ENCODE results near the gene RPL5.

DNA sequence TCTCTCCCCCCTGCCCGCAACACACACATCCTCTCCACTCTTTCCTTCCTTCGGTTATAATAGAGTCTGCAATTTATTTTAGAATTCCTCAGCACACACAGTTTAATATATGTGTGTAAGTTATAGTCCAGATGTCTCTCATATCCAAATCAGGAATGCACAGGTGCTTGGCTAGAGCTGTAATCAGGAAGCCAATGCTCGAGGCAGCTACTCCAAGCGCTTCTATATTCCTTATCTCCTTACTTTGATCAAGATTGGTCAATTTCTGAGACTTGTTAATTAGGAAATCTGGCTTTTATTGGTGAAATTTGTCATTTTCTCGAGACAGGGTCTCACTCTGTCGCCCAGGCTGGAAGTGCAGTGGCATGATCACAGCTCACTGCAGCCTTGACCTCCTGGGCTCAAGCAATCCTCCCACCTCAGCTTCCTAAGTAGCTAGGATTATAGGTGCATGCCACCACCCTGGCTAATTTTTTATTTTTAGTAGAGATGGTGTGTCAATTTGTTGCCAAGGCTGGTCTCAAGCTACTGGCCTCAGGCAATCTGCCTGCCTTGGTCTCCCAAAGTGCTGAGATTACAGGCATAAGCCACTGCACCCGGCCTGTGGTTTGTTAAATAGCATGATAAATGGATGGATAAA is 27.7 kb downstream of the RPL5 start:
- TF ChIP-seq CTBP2 (IDR thresholded peaks at IDR 0.05; ENCODE audit: borderline replicate concordance, insufficient read depth, insufficient read length, low read length) = no peak
- TF ChIP-seq, protein P1, sequence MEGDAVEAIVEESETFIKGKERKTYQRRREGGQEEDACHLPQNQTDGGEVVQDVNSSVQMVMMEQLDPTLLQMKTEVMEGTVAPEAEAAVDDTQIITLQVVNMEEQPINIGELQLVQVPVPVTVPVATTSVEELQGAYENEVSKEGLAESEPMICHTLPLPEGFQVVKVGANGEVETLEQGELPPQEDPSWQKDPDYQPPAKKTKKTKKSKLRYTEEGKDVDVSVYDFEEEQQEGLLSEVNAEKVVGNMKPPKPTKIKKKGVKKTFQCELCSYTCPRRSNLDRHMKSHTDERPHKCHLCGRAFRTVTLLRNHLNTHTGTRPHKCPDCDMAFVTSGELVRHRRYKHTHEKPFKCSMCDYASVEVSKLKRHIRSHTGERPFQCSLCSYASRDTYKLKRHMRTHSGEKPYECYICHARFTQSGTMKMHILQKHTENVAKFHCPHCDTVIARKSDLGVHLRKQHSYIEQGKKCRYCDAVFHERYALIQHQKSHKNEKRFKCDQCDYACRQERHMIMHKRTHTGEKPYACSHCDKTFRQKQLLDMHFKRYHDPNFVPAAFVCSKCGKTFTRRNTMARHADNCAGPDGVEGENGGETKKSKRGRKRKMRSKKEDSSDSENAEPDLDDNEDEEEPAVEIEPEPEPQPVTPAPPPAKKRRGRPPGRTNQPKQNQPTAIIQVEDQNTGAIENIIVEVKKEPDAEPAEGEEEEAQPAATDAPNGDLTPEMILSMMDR (IDR thresholded peaks at IDR 0.05; ENCODE audit: control extremely low read depth in 1 of 3, insufficient read depth in 1 of 3, low read depth in 1 of 3, low read length in 3 of 3) = no peak
- TF ChIP-seq, protein P2, sequence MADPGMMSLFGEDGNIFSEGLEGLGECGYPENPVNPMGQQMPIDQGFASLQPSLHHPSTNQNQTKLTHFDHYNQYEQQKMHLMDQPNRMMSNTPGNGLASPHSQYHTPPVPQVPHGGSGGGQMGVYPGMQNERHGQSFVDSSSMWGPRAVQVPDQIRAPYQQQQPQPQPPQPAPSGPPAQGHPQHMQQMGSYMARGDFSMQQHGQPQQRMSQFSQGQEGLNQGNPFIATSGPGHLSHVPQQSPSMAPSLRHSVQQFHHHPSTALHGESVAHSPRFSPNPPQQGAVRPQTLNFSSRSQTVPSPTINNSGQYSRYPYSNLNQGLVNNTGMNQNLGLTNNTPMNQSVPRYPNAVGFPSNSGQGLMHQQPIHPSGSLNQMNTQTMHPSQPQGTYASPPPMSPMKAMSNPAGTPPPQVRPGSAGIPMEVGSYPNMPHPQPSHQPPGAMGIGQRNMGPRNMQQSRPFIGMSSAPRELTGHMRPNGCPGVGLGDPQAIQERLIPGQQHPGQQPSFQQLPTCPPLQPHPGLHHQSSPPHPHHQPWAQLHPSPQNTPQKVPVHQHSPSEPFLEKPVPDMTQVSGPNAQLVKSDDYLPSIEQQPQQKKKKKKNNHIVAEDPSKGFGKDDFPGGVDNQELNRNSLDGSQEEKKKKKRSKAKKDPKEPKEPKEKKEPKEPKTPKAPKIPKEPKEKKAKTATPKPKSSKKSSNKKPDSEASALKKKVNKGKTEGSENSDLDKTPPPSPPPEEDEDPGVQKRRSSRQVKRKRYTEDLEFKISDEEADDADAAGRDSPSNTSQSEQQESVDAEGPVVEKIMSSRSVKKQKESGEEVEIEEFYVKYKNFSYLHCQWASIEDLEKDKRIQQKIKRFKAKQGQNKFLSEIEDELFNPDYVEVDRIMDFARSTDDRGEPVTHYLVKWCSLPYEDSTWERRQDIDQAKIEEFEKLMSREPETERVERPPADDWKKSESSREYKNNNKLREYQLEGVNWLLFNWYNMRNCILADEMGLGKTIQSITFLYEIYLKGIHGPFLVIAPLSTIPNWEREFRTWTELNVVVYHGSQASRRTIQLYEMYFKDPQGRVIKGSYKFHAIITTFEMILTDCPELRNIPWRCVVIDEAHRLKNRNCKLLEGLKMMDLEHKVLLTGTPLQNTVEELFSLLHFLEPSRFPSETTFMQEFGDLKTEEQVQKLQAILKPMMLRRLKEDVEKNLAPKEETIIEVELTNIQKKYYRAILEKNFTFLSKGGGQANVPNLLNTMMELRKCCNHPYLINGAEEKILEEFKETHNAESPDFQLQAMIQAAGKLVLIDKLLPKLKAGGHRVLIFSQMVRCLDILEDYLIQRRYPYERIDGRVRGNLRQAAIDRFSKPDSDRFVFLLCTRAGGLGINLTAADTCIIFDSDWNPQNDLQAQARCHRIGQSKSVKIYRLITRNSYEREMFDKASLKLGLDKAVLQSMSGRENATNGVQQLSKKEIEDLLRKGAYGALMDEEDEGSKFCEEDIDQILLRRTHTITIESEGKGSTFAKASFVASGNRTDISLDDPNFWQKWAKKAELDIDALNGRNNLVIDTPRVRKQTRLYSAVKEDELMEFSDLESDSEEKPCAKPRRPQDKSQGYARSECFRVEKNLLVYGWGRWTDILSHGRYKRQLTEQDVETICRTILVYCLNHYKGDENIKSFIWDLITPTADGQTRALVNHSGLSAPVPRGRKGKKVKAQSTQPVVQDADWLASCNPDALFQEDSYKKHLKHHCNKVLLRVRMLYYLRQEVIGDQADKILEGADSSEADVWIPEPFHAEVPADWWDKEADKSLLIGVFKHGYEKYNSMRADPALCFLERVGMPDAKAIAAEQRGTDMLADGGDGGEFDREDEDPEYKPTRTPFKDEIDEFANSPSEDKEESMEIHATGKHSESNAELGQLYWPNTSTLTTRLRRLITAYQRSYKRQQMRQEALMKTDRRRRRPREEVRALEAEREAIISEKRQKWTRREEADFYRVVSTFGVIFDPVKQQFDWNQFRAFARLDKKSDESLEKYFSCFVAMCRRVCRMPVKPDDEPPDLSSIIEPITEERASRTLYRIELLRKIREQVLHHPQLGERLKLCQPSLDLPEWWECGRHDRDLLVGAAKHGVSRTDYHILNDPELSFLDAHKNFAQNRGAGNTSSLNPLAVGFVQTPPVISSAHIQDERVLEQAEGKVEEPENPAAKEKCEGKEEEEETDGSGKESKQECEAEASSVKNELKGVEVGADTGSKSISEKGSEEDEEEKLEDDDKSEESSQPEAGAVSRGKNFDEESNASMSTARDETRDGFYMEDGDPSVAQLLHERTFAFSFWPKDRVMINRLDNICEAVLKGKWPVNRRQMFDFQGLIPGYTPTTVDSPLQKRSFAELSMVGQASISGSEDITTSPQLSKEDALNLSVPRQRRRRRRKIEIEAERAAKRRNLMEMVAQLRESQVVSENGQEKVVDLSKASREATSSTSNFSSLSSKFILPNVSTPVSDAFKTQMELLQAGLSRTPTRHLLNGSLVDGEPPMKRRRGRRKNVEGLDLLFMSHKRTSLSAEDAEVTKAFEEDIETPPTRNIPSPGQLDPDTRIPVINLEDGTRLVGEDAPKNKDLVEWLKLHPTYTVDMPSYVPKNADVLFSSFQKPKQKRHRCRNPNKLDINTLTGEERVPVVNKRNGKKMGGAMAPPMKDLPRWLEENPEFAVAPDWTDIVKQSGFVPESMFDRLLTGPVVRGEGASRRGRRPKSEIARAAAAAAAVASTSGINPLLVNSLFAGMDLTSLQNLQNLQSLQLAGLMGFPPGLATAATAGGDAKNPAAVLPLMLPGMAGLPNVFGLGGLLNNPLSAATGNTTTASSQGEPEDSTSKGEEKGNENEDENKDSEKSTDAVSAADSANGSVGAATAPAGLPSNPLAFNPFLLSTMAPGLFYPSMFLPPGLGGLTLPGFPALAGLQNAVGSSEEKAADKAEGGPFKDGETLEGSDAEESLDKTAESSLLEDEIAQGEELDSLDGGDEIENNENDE (IDR thresholded peaks at IDR 0.05; ENCODE audit: insufficient replicate concordance, low read length) = no peak
- no peak for TF ChIP-seq SP1 (IDR thresholded peaks at IDR 0.05; ENCODE audit: low read depth, low read length)
- no peak for TF ChIP-seq RFX5 (IDR thresholded peaks at IDR 0.05; ENCODE audit: borderline replicate concordance, low read depth, low read length)
- TF ChIP-seq EZH2 (IDR thresholded peaks at IDR 0.05; ENCODE audit: low read depth, low read length, severe bottlenecking) = no peak
- no peak for TF ChIP-seq EP300 (IDR thresholded peaks at IDR 0.05; ENCODE audit: borderline replicate concordance in 1 of 2, low read depth in 2 of 2, low read length in 2 of 2)
- TF ChIP-seq POLR2AphosphoS5 (IDR thresholded peaks at IDR 0.05; ENCODE audit: low read depth, low read length) = no peak
- TF ChIP-seq POLR2A (IDR thresholded peaks at IDR 0.05; ENCODE audit: control extremely low read depth in 1 of 2, low read depth in 2 of 2, low read length in 2 of 2) = no peak
